Measurements from ENCODE around the gene SLC24A3. TPM values are rescaled to one million over a fixed set of nuclear protein-coding genes. Genes with fewer than 3 reads are reported as not detected.

Gene SLC24A3
- total RNA-seq, 1 experiment from 2014 or later = 0.14 TPM

GRCh38 chr20:19648024-19648423 lies 435.6 kb downstream of the SLC24A3 start:
- POLR2A ChIA-PET = no interaction called here
- CTCF ChIA-PET = no interaction called here
- H3K4me3 Mint-ChIP-seq (ENCODE audit: unreplicated experiment) = no peak overlapping the region
- H3K9me3 ChIP-seq = peaks cover 5% of the 10 kb centered on the region
- no peaks in the 10 kb centered on the region; the same call in 1 of the 2 replicates for H3K27me3 ChIP-seq (replicated peaks; ENCODE audit: control insufficient read depth, insufficient read depth, low read length)
- intact Hi-C loops (cut with micrococcal nuclease; ENCODE audit: unreplicated experiment) = no loop called here
- H3K27me3 Mint-ChIP-seq (ENCODE audit: insufficient read depth, unreplicated experiment) = peaks cover 3% of the 10 kb centered on the region
- H3K27ac Mint-ChIP-seq (ENCODE audit: unreplicated experiment) = no peak overlapping the region
- no peaks in the 10 kb centered on the region for H3K36me3 ChIP-seq (ENCODE audit: control insufficient read depth, insufficient read depth, low read length)
- no peaks in the 10 kb centered on the region for H3K36me3 Mint-ChIP-seq (ENCODE audit: insufficient read depth, unreplicated experiment)
- H3K9me3 Mint-ChIP-seq (ENCODE audit: unreplicated experiment) = peaks cover 15% of the 10 kb centered on the region
- H3K4me3 ChIP-seq (ENCODE audit: low read depth, low read length) = no peak overlapping the region
- no peaks in the 10 kb centered on the region for H3K4me1 Mint-ChIP-seq (ENCODE audit: low read depth, unreplicated experiment)
- no TSS peak for BruUV-seq (replicated peaks)
- TF ChIP-seq CTCF (IDR thresholded peaks at IDR 0.05; ENCODE audit: insufficient read depth in 1 of 2, low read depth in 1 of 2, low read length in 1 of 2, severe bottlenecking in 1 of 2, unreplicated experiment in 1 of 2) = no peak
- no peaks in the 10 kb centered on the region for H3K4me1 ChIP-seq
- DNase-seq = no peak

- CTCF ChIA-PET = no interaction called here
- no peak overlapping the region for H3K4me3 Mint-ChIP-seq (ENCODE audit: unreplicated experiment)
- POLR2A ChIA-PET = no interaction called here
- H3K36me3 Mint-ChIP-seq (ENCODE audit: insufficient read depth, unreplicated experiment) = no peaks in the 10 kb centered on the region
- H3K27me3 ChIP-seq (replicated peaks; ENCODE audit: control insufficient read depth, insufficient read depth, low read length) = no peaks in the 10 kb centered on the region; the same call in 1 of the 2 replicates
- TF ChIP-seq CTCF (IDR thresholded peaks at IDR 0.05; ENCODE audit: insufficient read depth in 1 of 2, low read depth in 1 of 2, low read length in 1 of 2, severe bottlenecking in 1 of 2, unreplicated experiment in 1 of 2) = no peak
- peaks cover 5% of the 10 kb centered on the region for H3K9me3 ChIP-seq
- BruUV-seq (replicated peaks) = no TSS peak
- no peaks in the 10 kb centered on the region for H3K4me1 Mint-ChIP-seq (ENCODE audit: low read depth, unreplicated experiment)
- H3K9me3 Mint-ChIP-seq (ENCODE audit: unreplicated experiment) = peaks cover 15% of the 10 kb centered on the region
- DNase-seq = no peak
- intact Hi-C loops (cut with micrococcal nuclease; ENCODE audit: unreplicated experiment) = no loop called here
- no peaks in the 10 kb centered on the region for H3K36me3 ChIP-seq (ENCODE audit: control insufficient read depth, insufficient read depth, low read length)
- H3K4me3 ChIP-seq (ENCODE audit: low read depth, low read length) = no peak overlapping the region
- H3K4me1 ChIP-seq = no peaks in the 10 kb centered on the region
- H3K27me3 Mint-ChIP-seq (ENCODE audit: insufficient read depth, unreplicated experiment) = peaks cover 3% of the 10 kb centered on the region
- H3K27ac Mint-ChIP-seq (ENCODE audit: unreplicated experiment) = no peak overlapping the region
Measured at GRCh38 chr20:19649041-19649440, 436.6 kb downstream of the SLC24A3 start.

DNA sequence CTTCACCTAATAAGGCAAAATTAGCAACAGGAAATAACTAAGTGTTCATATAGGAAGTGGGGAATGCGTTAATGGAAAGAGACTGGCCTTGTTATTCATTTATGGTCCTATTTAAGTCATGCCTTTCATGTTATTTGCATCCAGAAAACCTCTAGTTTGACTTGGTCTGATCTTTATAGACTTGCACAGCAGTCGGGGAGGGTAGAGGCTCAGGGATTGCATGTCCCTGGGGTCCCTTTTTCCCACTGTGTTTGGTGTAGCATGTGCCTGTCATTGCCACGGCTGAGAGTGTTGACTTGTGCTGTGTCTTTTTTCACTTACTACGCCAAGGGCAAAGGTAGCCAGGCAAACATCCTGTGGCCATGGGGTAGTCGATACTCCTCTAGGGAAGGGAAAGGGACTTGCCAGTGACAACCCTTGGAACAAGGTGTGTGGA lies 440.2 kb downstream of the SLC24A3 start:
- BruUV-seq (replicated peaks) = no TSS peak
- Mint-ChIP-seq H3K36me3 (ENCODE audit: insufficient read depth, unreplicated experiment) (no peaks in the 10 kb centered on the region), H3K9me3 (ENCODE audit: unreplicated experiment) (peaks cover 15% of the 10 kb centered on the region), H3K27me3 (ENCODE audit: insufficient read depth, unreplicated experiment) (peaks cover under 1% of the 10 kb centered on the region), H3K4me1 (ENCODE audit: low read depth, unreplicated experiment) (no peaks in the 10 kb centered on the region), H3K4me3 (ENCODE audit: unreplicated experiment) (no peak overlapping the region), H3K27ac (ENCODE audit: unreplicated experiment) (no peak overlapping the region)
- Histone ChIP-seq H3K36me3 (ENCODE audit: control insufficient read depth, insufficient read depth, low read length) (no peaks in the 10 kb centered on the region), H3K4me3 (ENCODE audit: low read depth, low read length) (no peak overlapping the region), H3K4me1 (no peaks in the 10 kb centered on the region), H3K9me3 (peaks cover 5% of the 10 kb centered on the region), H3K27me3 (replicated peaks; ENCODE audit: control insufficient read depth, insufficient read depth, low read length) (no peaks in the 10 kb centered on the region; the same call in 1 of the 2 replicates)
- CTCF ChIA-PET = no interaction called here
- no peak for DNase-seq
- POLR2A ChIA-PET = no interaction called here
- intact Hi-C loops (cut with micrococcal nuclease; ENCODE audit: unreplicated experiment) = no loop called here
- TF ChIP-seq CTCF (IDR thresholded peaks at IDR 0.05; ENCODE audit: insufficient read depth in 1 of 2, low read depth in 1 of 2, low read length in 1 of 2, severe bottlenecking in 1 of 2, unreplicated experiment in 1 of 2) = no peak
